IPS DF 6.9 (cell line): ENCODE measurements around the gene BCL2L1.

Experiments used
- DNase-seq: peaks from one replicate; pipeline ENCODE4 v3.0.0-alpha.2; 2013; ENCODE audit warnings: low read depth, low spot score
- H3K27ac ChIP-seq: one replicate; pipeline ENCODE4 v1.5.1; 2013; ENCODE audit warnings: low read length, control low read depth
- H3K27me3 ChIP-seq: 2 replicates; pipeline ENCODE4 v1.6.1; 2013; ENCODE audit warnings: mild to moderate bottlenecking, low read length; ENCODE audit not compliant: control insufficient read depth, insufficient read depth
- H3K36me3 ChIP-seq: 2 replicates; pipeline ENCODE4 v1.6.1; 2013; ENCODE audit warnings: low read length; ENCODE audit not compliant: control insufficient read depth, insufficient read depth
- H3K4me1 ChIP-seq: 2 replicates; pipeline ENCODE4 v1.6.1; 2013; ENCODE audit warnings: low read length; ENCODE audit not compliant: control insufficient read depth, insufficient read depth
- H3K4me3 ChIP-seq: 2 replicates; pipeline ENCODE4 v1.5.1; 2013; ENCODE audit warnings: mild to moderate bottlenecking, low read length
- H3K9me3 ChIP-seq: 2 replicates; pipeline ENCODE4 v1.6.1; 2013; ENCODE audit warnings: low read length, inconsistent platforms; ENCODE audit not compliant: control insufficient read depth, insufficient read depth
- WGBS: extraction: QIAGEN DNeasy Blood & Tissue Kit; methylation state at CpG from one replicate; pipeline ENCODE4 v1.1.7; 2013; ENCODE audit warnings: mixed read lengths, missing lambda C conversion rate; ENCODE audit not compliant: insufficient read length, insufficient coverage; 5-methylcytosine and 5-hydroxymethylcytosine counted together

Gene BCL2L1

GRCh38 chr20:31723319-31724078 is 831 bp upstream of the BCL2L1 start:
- no peaks in the 10 kb centered on the region for H3K9me3 ChIP-seq
- H3K36me3 ChIP-seq: no peaks in the 10 kb centered on the region; the same call in 1 of the 2 replicates
- no CpG with 5 or more reads among the region's 77 CpGs for WGBS
- H3K27me3 ChIP-seq: no peaks in the 10 kb centered on the region
- peak overlapping the region; percentile 64 for H3K4me3 ChIP-seq
- peaks cover 17% of the 10 kb centered on the region for H3K4me1 ChIP-seq
- DNase-seq: peak; percentile 98
- H3K27ac ChIP-seq: no peak overlapping the region

DNA sequence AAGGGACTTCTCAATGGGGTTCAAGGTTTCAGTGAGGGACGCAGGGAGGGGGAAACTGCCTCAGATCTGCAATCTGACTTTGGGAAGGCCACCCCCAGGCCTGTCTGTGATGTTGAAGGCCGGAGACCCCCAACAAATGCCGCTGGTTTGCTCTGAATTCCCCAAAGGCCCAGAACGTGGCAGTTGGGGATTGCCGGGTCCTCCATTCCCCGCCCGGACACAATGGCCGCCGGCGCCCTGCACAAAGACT is 326 bp upstream of the BCL2L1 start:
- no CpG with 5 or more reads among the region's 10 CpGs for WGBS
- H3K36me3 ChIP-seq: no peaks in the 10 kb centered on the region; the same call in 1 of the 2 replicates
- no peak for DNase-seq
- H3K4me1 ChIP-seq: peaks cover 17% of the 10 kb centered on the region
- H3K27ac ChIP-seq: no peak overlapping the region
- H3K9me3 ChIP-seq: no peaks in the 10 kb centered on the region
- peak overlapping the region; percentile 56 for H3K4me3 ChIP-seq
- no peaks in the 10 kb centered on the region for H3K27me3 ChIP-seq

DNA sequence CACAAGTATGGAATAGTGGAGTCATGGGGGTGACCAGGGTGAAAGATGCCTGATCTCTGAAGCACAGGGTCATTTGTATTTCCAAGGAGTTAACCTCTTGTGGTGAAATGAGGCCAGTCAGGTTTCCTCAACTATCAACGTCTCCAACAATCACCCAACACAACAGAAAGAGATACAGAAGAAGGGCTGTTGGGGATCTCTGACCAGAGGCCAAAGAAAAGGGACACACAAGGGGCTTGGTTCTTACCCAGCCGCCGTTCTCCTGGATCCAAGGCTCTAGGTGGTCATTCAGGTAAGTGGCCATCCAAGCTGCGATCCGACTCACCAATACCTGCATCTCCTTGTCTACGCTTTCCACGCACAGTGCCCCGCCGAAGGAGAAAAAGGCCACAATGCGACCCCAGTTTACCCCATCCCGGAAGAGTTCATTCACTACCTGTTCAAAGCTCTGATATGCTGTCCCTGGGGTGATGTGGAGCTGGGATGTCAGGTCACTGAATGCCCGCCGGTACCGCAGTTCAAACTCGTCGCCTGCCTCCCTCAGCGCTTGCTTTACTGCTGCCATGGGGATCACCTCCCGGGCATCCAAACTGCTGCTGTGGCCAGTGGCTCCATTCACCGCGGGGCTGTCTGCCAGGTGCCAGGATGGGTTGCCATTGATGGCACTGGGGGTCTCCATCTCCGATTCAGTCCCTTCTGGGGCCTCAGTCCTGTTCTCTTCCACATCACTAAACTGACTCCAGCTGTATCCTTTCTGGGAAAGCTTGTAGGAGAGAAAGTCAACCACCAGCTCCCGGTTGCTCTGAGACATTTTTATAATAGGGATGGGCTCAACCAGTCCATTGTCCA is 1.0 kb downstream of the BCL2L1 start:
- Histone ChIP-seq H3K4me1 (peaks cover 18% of the 10 kb centered on the region), H3K4me3 (peak overlapping the region; percentile 56; the same call in 1 of the 2 replicates), H3K9me3 (no peaks in the 10 kb centered on the region), H3K36me3 (no peaks in the 10 kb centered on the region; the same call in 1 of the 2 replicates), H3K27me3 (no peaks in the 10 kb centered on the region), H3K27ac (no peak overlapping the region)
- no peak for DNase-seq
- no CpG with 5 or more reads among the region's 22 CpGs for WGBS

DNA sequence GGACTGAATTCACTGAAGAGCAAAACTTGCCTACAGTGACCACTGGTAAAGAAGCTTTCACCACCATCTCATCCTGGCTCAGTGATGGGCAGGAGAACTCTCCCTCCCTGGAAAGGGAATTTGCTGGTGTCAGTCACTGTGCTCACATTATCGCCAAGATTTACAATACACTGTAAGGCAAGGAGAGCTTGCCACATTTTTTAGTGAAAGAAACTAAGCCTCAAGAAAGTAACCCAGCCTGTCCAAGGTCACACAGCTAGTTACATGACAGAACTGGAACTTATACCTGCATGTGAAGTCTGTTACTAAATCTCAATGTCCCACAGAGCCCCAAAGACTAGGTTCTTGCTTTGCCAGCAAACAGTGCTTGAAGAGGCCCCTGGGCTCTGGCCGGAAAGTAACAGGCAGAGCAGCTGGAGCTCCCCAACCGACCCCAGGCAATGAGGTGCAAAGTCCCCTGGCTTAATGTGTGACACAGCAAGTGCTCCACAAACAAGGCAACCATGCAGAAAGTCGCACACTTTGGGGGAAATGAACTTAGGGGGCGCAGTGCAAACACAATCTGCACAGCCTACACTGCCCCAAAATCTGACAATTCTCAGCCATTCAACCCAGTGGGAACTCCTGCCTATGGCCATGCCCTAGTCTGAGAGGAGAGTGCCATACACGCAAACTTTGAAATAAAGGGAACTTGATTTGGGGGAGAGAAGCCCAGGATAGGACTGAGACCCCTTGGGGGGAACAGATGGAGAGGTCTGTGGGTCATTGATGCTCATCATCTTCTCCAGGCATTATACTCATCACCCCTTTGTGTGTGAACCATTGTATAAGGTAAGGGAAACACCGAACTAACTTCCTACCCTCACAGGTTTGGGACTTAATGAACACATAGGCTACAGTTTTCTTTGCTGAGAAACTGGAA is 1.9 kb downstream of the BCL2L1 start:
- no peak for DNase-seq
- Histone ChIP-seq H3K4me1 (peaks cover 18% of the 10 kb centered on the region), H3K9me3 (no peaks in the 10 kb centered on the region), H3K27ac (no peak overlapping the region), H3K36me3 (no peaks in the 10 kb centered on the region; the same call in 1 of the 2 replicates), H3K27me3 (no peaks in the 10 kb centered on the region), H3K4me3 (peak overlapping the region; percentile 56; the same call in 1 of the 2 replicates)
- WGBS: no CpG with 5 or more reads among the region's 7 CpGs

DNA sequence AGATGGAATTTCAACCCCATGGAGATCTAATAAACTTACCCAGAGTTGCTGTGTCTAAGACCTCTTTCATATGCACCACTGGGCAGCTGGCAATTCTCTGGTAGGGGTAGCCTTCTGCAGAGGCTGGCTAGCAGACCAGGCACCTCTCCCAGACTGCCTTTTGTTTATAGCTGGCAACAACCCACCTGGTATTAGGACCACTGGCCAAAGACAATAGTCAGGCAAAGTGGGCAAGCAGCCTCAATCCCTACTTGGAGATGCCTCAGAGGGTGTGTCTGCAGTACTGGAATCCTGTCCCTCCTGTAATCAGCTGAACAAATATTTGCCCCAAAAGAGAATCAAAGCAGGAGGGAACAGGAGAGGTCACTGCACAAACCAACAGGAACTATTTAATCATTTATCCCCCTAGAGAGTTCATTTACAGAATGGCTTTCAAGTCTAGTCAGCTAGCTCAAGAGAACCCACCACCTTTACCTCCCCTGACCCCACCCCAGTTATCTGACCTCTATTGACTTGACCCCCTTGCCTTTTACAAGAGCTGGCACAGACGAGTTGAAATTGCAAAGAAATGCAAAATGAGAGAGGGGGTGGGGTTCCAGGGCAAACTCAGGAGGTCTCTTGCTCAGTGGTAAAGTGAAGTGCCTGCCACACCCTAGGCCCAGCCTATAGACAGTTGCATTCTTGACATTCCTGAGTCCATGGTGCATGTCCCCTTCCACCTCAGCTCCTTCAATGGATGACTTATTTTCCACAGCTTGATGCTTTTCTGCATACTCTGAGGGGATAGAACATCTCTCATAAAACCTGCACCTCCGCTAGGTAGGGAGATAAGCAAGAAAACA is 2.8 kb downstream of the BCL2L1 start:
- Histone ChIP-seq H3K4me3 (no peak overlapping the region), H3K27ac (no peak overlapping the region), H3K9me3 (no peaks in the 10 kb centered on the region), H3K36me3 (no peaks in the 10 kb centered on the region; the same call in 1 of the 2 replicates), H3K4me1 (peaks cover 18% of the 10 kb centered on the region), H3K27me3 (no peaks in the 10 kb centered on the region)
- no CpG with 5 or more reads among the region's 2 CpGs for WGBS
- DNase-seq: no peak

- Histone ChIP-seq H3K27me3 (no peaks in the 10 kb centered on the region), H3K9me3 (no peaks in the 10 kb centered on the region), H3K27ac (no peak overlapping the region), H3K4me1 (peaks cover 18% of the 10 kb centered on the region), H3K4me3 (no peak overlapping the region), H3K36me3 (no peaks in the 10 kb centered on the region; the same call in 1 of the 2 replicates)
- no peak for DNase-seq
- WGBS: no CpG with 5 or more reads among the region's 6 CpGs
Observed at GRCh38 chr20:31718952-31719643, 3.6 kb downstream of the BCL2L1 start.

GRCh38 chr20:31717478-31718201 is 5.0 kb downstream of the BCL2L1 start:
- H3K27me3 ChIP-seq: no peaks in the 10 kb centered on the region
- H3K9me3 ChIP-seq: no peaks in the 10 kb centered on the region
- H3K4me3 ChIP-seq: no peak overlapping the region
- DNase-seq: no peak
- no CpG with 5 or more reads among the region's 6 CpGs for WGBS
- H3K27ac ChIP-seq: no peak overlapping the region
- H3K4me1 ChIP-seq: peaks cover 26% of the 10 kb centered on the region
- no peaks in the 10 kb centered on the region; the same call in 1 of the 2 replicates for H3K36me3 ChIP-seq

GRCh38 chr20:31716818-31717477 is 5.7 kb downstream of the BCL2L1 start:
- H3K4me1 ChIP-seq: peaks cover 28% of the 10 kb centered on the region
- no peaks in the 10 kb centered on the region; the same call in 1 of the 2 replicates for H3K36me3 ChIP-seq

More at GRCh38 chr20:31716818-31717477, 5.7 kb downstream of the BCL2L1 start:
- DNase-seq: no peak
- no peaks in the 10 kb centered on the region for H3K27me3 ChIP-seq
- no peaks in the 10 kb centered on the region for H3K9me3 ChIP-seq
- WGBS: no CpG with 5 or more reads among the region's 5 CpGs
- H3K27ac ChIP-seq: no peak overlapping the region
- no peak overlapping the region for H3K4me3 ChIP-seq
